Measurements from ENCODE around the gene CYYR1. TPM values are rescaled to one million over a fixed set of nuclear protein-coding genes. Genes with fewer than 3 reads are reported as not detected.

The CYYR1 gene
- total and polyA plus RNA-seq, 4 donors = 1.9 to 3.4 (median 2.2) TPM

DNA sequence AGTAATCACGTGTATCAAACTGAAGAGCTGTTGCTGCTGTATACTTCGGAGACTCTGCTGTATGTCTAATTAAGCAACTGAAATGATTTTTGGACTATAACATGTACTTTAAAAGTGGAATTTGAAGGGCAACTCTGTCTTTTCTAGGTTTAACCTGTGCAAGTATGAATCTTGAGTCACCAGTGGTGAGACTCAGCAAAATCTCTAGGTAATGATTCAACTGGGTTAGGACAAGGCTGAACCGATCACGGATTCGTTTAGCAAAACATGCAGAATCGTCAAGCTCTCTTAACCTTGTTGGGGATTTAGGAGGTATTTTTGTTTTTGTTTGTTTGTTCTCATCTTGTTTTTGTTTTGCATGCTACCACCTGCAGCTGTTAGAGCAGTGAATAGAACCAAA lies 149.6 kb downstream of the CYYR1 start:
- Histone ChIP-seq H3K4me1 (ENCODE audit: control insufficient read depth in 4 of 4, insufficient read depth in 4 of 4, low read length in 3 of 4) (no peaks in the 10 kb centered on the region), H3K4me3 (ENCODE audit: low read depth in 1 of 3, low read length in 3 of 3) (no peak overlapping the region), H3K36me3 (ENCODE audit: control insufficient read depth in 4 of 4, insufficient read depth in 3 of 4, low read depth in 1 of 4, low read length in 3 of 4) (no peaks in the 10 kb centered on the region), H3K9ac (ENCODE audit: low read depth in 1 of 2, low read length in 2 of 2) (no peak overlapping the region), H3K27me3 (ENCODE audit: control insufficient read depth in 4 of 4, insufficient read depth in 4 of 4, low read length in 3 of 4) (no peaks in the 10 kb centered on the region), H3K27ac (ENCODE audit: low read depth in 1 of 2, low read length in 2 of 2) (no peak overlapping the region), H3K9me3 (ENCODE audit: control insufficient read depth in 4 of 4, low read length in 3 of 4) (no peaks in the 10 kb centered on the region)
- TF ChIP-seq NR2F2 (IDR thresholded peaks at IDR 0.05) = no peak
- TF ChIP-seq FOXA1 (IDR thresholded peaks at IDR 0.05) = no peak
- TF ChIP-seq HNF4G (IDR thresholded peaks at IDR 0.05) = no peak
- no peak for TF ChIP-seq FOXA2 (IDR thresholded peaks at IDR 0.05)
- TF ChIP-seq, protein P1, sequence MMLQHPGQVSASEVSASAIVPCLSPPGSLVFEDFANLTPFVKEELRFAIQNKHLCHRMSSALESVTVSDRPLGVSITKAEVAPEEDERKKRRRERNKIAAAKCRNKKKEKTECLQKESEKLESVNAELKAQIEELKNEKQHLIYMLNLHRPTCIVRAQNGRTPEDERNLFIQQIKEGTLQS (IDR thresholded peaks at IDR 0.05) = no peak
- DNase-seq (ENCODE audit: low spot score) = no peak
- 67% methylated on average over 6 of the region's 6 CpGs for WGBS

DNA sequence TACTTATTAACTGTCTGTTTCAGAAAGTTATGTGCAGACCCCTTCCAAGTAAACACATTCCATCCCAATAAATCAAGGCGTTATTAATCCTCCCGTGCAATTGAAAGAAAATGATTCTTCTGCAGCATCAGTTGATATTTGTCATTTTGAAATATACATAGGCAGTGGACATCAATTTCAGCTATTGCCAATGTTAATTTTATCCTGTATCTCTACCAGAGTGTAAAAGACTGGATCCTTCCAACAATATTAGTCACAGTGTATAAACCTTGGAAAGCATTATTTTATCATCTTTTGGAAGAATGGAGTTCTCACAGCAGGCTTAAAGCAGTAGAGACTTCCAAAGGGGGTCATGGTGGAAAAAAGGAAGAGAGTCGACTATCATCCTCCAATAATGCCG lies 150.4 kb downstream of the CYYR1 start:
- H3K27me3 ChIP-seq (ENCODE audit: control insufficient read depth in 4 of 4, insufficient read depth in 4 of 4, low read length in 3 of 4) = no peaks in the 10 kb centered on the region
- no peaks in the 10 kb centered on the region for H3K4me1 ChIP-seq (ENCODE audit: control insufficient read depth in 4 of 4, insufficient read depth in 4 of 4, low read length in 3 of 4)
- no peak overlapping the region for H3K4me3 ChIP-seq (ENCODE audit: low read depth in 1 of 3, low read length in 3 of 3)
- no peak overlapping the region for H3K27ac ChIP-seq (ENCODE audit: low read depth in 1 of 2, low read length in 2 of 2)
- no peak for TF ChIP-seq TAF1 (conservative IDR thresholded peaks at IDR 0.05)
- TF ChIP-seq, protein P2, sequence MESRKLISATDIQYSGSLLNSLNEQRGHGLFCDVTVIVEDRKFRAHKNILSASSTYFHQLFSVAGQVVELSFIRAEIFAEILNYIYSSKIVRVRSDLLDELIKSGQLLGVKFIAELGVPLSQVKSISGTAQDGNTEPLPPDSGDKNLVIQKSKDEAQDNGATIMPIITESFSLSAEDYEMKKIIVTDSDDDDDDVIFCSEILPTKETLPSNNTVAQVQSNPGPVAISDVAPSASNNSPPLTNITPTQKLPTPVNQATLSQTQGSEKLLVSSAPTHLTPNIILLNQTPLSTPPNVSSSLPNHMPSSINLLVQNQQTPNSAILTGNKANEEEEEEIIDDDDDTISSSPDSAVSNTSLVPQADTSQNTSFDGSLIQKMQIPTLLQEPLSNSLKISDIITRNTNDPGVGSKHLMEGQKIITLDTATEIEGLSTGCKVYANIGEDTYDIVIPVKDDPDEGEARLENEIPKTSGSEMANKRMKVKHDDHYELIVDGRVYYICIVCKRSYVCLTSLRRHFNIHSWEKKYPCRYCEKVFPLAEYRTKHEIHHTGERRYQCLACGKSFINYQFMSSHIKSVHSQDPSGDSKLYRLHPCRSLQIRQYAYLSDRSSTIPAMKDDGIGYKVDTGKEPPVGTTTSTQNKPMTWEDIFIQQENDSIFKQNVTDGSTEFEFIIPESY (IDR thresholded peaks at IDR 0.05) = no peak
- TF ChIP-seq YY1 (IDR thresholded peaks at IDR 0.05) = no peak
- TF ChIP-seq HNF4A (conservative IDR thresholded peaks at IDR 0.05) = no peak
- TF ChIP-seq, protein P1 (IDR thresholded peaks at IDR 0.05) = no peak
- no peak for TF ChIP-seq HNF4G (IDR thresholded peaks at IDR 0.05)
- TF ChIP-seq RXRA (IDR thresholded peaks at IDR 0.05) = no peak
- TF ChIP-seq, protein P3, sequence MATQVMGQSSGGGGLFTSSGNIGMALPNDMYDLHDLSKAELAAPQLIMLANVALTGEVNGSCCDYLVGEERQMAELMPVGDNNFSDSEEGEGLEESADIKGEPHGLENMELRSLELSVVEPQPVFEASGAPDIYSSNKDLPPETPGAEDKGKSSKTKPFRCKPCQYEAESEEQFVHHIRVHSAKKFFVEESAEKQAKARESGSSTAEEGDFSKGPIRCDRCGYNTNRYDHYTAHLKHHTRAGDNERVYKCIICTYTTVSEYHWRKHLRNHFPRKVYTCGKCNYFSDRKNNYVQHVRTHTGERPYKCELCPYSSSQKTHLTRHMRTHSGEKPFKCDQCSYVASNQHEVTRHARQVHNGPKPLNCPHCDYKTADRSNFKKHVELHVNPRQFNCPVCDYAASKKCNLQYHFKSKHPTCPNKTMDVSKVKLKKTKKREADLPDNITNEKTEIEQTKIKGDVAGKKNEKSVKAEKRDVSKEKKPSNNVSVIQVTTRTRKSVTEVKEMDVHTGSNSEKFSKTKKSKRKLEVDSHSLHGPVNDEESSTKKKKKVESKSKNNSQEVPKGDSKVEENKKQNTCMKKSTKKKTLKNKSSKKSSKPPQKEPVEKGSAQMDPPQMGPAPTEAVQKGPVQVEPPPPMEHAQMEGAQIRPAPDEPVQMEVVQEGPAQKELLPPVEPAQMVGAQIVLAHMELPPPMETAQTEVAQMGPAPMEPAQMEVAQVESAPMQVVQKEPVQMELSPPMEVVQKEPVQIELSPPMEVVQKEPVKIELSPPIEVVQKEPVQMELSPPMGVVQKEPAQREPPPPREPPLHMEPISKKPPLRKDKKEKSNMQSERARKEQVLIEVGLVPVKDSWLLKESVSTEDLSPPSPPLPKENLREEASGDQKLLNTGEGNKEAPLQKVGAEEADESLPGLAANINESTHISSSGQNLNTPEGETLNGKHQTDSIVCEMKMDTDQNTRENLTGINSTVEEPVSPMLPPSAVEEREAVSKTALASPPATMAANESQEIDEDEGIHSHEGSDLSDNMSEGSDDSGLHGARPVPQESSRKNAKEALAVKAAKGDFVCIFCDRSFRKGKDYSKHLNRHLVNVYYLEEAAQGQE (IDR thresholded peaks at IDR 0.05) = no peak
- TF ChIP-seq NR2F2 (IDR thresholded peaks at IDR 0.05) = no peak
- TF ChIP-seq, protein P4, sequence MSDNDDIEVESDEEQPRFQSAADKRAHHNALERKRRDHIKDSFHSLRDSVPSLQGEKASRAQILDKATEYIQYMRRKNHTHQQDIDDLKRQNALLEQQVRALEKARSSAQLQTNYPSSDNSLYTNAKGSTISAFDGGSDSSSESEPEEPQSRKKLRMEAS (IDR thresholded peaks at IDR 0.05) = no peak
- no peaks in the 10 kb centered on the region for H3K36me3 ChIP-seq (ENCODE audit: control insufficient read depth in 4 of 4, insufficient read depth in 3 of 4, low read depth in 1 of 4, low read length in 3 of 4)
- H3K9me3 ChIP-seq (ENCODE audit: control insufficient read depth in 4 of 4, low read length in 3 of 4) = no peaks in the 10 kb centered on the region
- no peak overlapping the region for H3K9ac ChIP-seq (ENCODE audit: low read depth in 1 of 2, low read length in 2 of 2)
- WGBS = 83% methylated on average over 4 of the region's 4 CpGs
- no peak for DNase-seq (ENCODE audit: low spot score)

DNA sequence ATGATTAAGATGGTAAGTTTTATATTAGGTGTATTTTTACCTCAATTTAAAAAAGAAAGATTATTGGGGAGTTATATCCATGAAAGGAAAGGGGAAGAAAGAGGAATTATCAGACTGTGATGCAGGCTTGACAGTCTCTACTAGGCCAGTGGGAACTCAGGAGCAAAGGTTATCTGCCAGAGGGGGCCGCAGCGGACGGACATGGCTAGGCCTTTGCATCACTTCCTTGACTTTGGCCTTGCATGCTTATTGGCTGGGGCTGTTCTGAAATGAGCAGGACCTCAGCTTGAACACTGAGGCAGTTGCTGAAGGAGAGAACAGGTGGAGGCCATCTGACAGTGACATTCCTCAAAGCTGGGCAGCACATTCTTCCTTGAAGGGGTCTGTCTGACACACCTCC lies 150.9 kb downstream of the CYYR1 start:
- no peaks in the 10 kb centered on the region for H3K9me3 ChIP-seq (ENCODE audit: control insufficient read depth in 4 of 4, low read length in 3 of 4)
- H3K27ac ChIP-seq (ENCODE audit: low read depth in 1 of 2, low read length in 2 of 2) = no peak overlapping the region
- no peaks in the 10 kb centered on the region for H3K4me1 ChIP-seq (ENCODE audit: control insufficient read depth in 4 of 4, insufficient read depth in 4 of 4, low read length in 3 of 4)
- no peak overlapping the region for H3K9ac ChIP-seq (ENCODE audit: low read depth in 1 of 2, low read length in 2 of 2)
- H3K36me3 ChIP-seq (ENCODE audit: control insufficient read depth in 4 of 4, insufficient read depth in 3 of 4, low read depth in 1 of 4, low read length in 3 of 4) = no peaks in the 10 kb centered on the region
- TF ChIP-seq NR2F2 (IDR thresholded peaks at IDR 0.05) (peak; percentile 43), SP1 (IDR thresholded peaks at IDR 0.05) (no peak)
- 45% methylated on average over 3 of the region's 3 CpGs for WGBS
- no peaks in the 10 kb centered on the region for H3K27me3 ChIP-seq (ENCODE audit: control insufficient read depth in 4 of 4, insufficient read depth in 4 of 4, low read length in 3 of 4)
- H3K4me3 ChIP-seq (ENCODE audit: low read depth in 1 of 3, low read length in 3 of 3) = no peak overlapping the region
- DNase-seq (ENCODE audit: low spot score) = no peak

Measured in liver (tissue), 9 donors.